AG09309 (cell line): Measurements from ENCODE around the gene MUSK.
A peak's percentile ranks its signal among the peaks of the same experiment; 100 is the strongest.

Experiments
- DNase-seq: peaks from one replicate; pipeline ENCODE4 v3.0.0-alpha.2; 2010; ENCODE audit warnings: low read depth
- H3K4me3 ChIP-seq: 2 replicates; pipeline ENCODE4 v1.5.1; 2011; ENCODE audit warnings: mild to moderate bottlenecking, low read depth, low read length, moderate library complexity; ENCODE audit not compliant: control insufficient read depth
- TF ChIP-seq, protein P1 (sequence below): IDR thresholded peaks from 2 replicates; pipeline ENCODE4 v1.5.1; 2011; ENCODE audit warnings: mild to moderate bottlenecking, low read depth, low read length, inconsistent platforms; ENCODE audit not compliant: insufficient read depth, control insufficient read depth; ENCODE audit errors: missing control alignments

Gene MUSK

DNA sequence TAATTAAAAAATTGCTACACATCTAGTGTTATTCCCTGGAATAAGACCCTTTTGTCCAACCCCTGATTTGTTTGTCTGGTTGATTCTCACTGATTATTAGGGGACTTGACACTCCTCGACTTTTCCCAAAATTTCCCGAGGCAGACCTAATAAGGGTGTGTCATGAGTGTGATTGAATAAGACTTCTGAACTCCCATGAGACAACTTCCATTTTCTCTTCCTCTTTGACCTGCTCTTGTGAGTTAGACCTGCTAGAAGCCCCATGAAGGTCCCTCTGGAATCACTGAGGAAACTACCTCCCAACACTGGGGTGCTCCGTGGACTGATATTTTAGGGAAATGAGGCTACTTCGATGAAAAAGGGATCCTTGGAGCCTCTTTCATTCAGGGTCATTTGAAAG is 83.4 kb downstream of the MUSK start:
- TF ChIP-seq, protein P1, sequence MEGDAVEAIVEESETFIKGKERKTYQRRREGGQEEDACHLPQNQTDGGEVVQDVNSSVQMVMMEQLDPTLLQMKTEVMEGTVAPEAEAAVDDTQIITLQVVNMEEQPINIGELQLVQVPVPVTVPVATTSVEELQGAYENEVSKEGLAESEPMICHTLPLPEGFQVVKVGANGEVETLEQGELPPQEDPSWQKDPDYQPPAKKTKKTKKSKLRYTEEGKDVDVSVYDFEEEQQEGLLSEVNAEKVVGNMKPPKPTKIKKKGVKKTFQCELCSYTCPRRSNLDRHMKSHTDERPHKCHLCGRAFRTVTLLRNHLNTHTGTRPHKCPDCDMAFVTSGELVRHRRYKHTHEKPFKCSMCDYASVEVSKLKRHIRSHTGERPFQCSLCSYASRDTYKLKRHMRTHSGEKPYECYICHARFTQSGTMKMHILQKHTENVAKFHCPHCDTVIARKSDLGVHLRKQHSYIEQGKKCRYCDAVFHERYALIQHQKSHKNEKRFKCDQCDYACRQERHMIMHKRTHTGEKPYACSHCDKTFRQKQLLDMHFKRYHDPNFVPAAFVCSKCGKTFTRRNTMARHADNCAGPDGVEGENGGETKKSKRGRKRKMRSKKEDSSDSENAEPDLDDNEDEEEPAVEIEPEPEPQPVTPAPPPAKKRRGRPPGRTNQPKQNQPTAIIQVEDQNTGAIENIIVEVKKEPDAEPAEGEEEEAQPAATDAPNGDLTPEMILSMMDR = no peak
- DNase-seq = no peak
- H3K4me3 ChIP-seq = no peak overlapping the region

GRCh38 chr9:110752766-110753165 is 84.2 kb downstream of the MUSK start:
- peak; percentile 96 for DNase-seq
- TF ChIP-seq, protein P1 = no peak
- H3K4me3 ChIP-seq = no peak overlapping the region

GRCh38 chr9:110753731-110754231 is 85.2 kb downstream of the MUSK start:
- TF ChIP-seq, protein P1 = no peak
- DNase-seq = no peak

DNA sequence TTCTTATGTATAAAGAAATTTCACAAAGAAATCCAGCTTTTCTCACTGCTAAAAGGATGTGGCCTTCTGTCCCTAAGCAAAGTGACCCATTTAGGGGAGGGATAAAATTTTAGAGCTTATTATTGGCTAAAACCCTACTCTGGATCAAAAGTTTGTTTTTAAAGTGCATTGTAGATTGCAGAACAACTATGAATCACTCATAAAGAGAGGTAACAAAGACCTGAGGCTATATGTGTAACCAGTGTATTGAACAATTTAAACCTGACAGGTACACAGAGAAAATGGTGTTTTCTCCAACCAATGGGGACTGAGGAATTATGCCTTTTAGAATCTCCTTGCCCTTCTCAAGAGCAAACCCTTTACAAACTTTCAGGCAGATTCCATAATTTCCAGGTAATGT is 86.6 kb downstream of the MUSK start:
- TF ChIP-seq, protein P1 = no peak
- no peak for DNase-seq
- no peak overlapping the region for H3K4me3 ChIP-seq

More at GRCh38 chr9:110753731-110754231, 85.2 kb downstream of the MUSK start:
- H3K4me3 ChIP-seq = no peak overlapping the region

- H3K4me3 ChIP-seq = no peak overlapping the region
- TF ChIP-seq, protein P1 = no peak
- DNase-seq = no peak
These were observed 89.6 kb downstream of the MUSK start for GRCh38 chr9:110758201-110758600.

DNA sequence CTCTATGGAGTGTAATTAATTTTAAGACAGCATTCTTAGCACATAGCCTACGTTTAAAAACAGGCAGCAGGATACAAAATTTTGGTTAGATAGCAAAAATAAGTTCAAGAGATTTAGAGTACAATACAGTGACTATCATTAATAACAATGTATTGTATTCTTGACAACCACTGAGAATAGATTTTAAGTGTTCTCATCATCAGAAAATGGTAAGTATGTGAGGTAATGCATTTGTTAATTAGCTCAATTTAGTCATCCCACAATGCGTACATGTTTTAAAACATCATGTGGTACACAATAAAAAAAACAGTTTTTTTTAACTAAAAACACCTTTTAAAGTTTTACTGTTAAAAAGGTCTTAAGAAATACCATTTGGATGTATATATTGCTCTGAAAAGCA is 94.2 kb downstream of the MUSK start:
- no peak overlapping the region for H3K4me3 ChIP-seq
- TF ChIP-seq, protein P1 = no peak
- DNase-seq = no peak

DNA sequence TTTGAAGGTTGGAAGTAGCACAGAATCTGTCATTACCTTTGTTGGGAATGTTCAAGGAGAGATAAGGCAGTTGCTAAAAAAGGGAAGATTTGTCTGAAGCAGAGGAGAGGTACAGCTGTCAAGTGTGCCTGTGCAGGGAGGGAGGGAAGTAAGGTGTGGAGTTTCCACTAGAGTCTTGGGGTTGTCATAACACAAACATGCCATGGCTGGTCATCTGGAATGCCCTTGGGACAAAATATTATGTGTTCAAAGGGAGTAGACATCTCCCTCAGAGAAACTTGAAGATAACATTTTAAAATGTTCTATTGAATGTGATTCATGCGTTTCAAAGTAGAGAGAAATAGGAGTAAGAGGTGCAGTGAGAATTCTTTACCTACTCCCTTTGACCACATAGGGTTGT is 95.0 kb downstream of the MUSK start:
- TF ChIP-seq, protein P1 = no peak
- H3K4me3 ChIP-seq = no peak overlapping the region
- no peak for DNase-seq
